NCI-H1436 (cell line): ENCODE measurements around the gene PPIL4.

Experiments
- DNase-seq: peaks from one replicate; lab custom pipeline; 2025; lab: John Stamatoyannopoulos, UW

The PPIL4 gene

GRCh38 chr6:149545754-149546471 lies at the start of gene PPIL4:
TSS of gene PPIL4 (minus strand) at chr6:149546043. CDS start at chr6:149546005, 38 bp downstream.
- DNase-seq: peak; percentile 93

DNA sequence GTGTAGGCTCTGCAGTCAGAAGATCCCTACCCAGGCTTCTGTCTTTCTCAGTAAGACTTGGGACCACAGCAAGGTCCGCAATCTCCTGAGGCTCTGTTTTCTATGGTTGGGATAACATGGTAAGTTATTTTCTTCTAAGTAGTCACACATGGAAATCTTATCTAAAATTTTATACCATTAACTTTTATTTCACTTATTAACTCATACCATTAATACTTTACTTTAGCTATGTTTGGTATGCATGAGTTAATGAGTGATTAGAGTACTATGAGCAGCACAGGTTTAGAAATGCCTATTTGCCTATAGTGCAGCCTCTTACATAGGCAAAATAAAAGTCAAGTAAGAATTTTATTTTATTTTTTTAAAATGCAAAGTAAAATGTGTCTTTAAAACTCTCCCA lies 47.6 kb upstream of the PPIL4 start:
- no peak for DNase-seq

DNA sequence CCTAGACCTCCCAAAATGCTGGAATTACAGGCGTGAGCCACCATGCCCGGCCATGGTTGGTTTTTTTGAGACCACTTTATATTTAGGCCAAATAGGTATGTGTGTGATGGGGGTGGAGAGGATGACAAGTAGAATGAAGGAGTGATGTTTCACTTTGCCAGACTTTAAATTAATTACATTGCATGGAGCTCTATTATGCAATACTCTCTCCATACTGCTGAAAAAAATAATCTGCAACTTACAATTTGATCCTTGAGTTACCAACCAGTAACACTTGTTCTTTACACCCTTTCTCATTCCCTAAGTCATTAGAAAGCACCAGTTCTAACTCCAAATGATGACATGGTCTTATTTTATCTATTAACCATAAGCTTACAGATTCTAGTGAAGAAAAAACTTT lies 47.1 kb upstream of the PPIL4 start:
- DNase-seq: no peak

DNA sequence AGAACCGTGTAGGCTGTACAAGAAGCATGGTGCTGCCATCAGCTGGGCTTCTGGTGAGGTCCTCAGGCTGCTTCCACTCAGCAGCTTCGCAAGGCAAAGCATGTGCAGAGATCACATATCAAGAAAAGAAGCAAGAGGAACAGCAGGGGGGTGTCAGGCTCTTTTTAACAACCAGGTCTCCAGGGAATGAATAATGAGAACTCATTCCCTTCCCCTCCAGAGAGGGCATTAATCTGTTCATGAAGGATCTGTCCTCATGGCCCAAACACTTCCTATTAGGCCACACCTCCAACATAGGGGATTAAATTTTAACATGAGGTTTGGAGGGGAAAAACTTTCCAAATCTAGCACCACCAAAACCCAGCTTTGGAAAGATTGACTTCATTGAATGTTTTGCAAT lies 40.3 kb upstream of the PPIL4 start:
- DNase-seq: no peak

- no peak for DNase-seq
Measured at GRCh38 chr6:149581349-149581748, 35.5 kb upstream of the PPIL4 start.

DNA sequence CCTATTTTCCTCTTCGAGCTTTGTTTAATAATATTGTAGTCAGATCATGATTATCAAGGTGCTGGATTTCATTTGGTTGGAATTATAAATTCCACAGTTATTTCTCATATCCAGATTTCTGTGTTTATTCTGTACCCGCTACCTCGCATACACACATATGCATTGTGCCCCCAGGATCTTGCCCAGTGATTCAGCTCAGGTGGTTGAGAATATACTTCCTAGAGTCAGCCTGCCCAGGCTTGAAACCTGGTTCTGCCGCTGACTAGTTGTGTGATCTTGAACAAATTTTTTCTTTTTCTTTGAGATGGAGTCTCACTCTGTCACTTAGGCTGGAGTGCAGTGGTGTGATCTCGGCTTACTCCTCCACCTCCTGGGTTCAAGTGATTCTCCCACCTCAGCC lies 35.0 kb upstream of the PPIL4 start:
- no peak for DNase-seq

GRCh38 chr6:149567945-149568585 lies 22.2 kb upstream of the PPIL4 start:
- DNase-seq: no peak

- DNase-seq: no peak
Measured at GRCh38 chr6:149567194-149567586, 21.3 kb upstream of the PPIL4 start.

GRCh38 chr6:149566410-149567193 lies 20.8 kb upstream of the PPIL4 start:
- peak; percentile 53 for DNase-seq

GRCh38 chr6:149565527-149566409 lies 19.9 kb upstream of the PPIL4 start, which contains the start of gene GINM1:
TSS of gene GINM1 (plus strand) at chr6:149566375. CDS start at chr6:149566415, 40 bp downstream.
- DNase-seq: peak; percentile 89

- no peak for DNase-seq
Measured at GRCh38 chr6:149563928-149564325, 18.1 kb upstream of the PPIL4 start.

DNA sequence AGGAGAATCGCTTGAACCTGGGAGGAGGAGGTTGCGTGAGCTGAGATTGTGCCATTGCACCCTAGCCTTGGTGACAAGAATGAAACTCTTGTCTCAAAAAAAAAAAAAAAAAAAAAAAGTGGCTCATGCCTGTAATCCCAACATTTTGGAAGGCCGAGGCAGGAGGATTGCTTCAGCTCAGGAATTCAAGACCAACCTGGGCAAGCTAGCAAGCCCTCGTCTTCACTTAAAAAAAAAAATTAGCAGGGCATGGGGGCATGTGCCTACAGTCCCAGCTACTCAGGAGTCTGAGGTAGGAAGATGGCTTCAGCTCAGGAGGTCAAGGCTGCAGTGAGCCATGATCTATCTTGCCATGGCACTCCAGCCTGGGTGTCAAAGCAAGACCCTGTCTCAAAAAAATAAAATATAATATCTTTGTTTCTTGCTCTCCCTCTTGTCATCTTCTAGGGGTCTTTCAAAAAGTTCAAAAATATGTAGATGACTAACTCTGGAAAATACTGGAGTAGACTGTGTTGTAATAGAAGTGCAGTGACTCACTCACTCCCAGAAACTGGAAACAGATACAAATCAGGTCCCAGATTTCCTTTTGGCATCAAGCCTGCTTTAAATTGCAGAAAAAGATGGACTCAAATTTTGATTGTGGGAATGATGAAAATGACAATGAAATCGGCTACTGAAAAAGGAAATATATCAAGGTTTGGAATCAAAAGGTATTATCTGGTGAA lies 17.5 kb upstream of the PPIL4 start:
- DNase-seq: no peak

- DNase-seq: no peak
Measured at GRCh38 chr6:149560736-149561135, 14.9 kb upstream of the PPIL4 start.

DNA sequence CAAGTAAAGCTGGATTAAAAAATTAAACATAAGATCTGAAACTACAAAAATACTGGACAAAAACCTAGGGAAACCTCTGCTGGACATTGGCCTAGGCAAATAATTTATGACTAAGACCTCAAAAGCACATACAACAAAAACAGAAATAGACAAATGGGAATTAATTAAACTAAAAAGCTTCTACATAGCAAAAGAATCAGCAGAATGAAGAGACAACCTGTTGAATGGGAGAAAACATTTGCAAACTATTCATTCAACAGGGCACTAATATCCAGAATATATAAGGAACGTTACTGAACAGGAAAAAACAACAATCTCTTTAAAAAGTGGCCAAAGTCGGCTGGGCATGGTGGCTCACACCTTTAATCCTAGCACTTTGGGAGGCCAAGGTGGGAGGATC lies 13.5 kb upstream of the PPIL4 start:
- no peak for DNase-seq

GRCh38 chr6:149558029-149558428 lies 12.2 kb upstream of the PPIL4 start:
- no peak for DNase-seq

DNA sequence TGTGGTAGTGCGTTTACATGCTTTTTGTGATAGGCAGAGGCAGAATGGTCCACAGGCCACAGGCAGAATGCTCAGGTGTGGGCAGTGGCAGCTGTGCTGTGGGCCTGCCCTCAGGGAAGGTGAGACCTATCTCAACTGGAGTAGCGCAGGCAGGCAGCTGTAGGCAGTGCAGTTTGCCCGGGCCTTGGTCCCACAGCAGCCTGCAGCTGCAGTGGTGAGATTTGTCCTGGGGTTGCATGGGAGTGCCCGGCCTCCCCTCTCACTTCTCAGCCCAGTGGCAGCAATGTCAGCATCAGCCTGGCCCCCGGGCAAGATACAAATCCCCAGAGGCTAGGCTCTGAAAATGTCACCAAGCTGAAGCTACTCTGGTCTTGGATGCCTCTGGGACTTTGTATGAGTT lies 6.1 kb upstream of the PPIL4 start:
- no peak for DNase-seq

DNA sequence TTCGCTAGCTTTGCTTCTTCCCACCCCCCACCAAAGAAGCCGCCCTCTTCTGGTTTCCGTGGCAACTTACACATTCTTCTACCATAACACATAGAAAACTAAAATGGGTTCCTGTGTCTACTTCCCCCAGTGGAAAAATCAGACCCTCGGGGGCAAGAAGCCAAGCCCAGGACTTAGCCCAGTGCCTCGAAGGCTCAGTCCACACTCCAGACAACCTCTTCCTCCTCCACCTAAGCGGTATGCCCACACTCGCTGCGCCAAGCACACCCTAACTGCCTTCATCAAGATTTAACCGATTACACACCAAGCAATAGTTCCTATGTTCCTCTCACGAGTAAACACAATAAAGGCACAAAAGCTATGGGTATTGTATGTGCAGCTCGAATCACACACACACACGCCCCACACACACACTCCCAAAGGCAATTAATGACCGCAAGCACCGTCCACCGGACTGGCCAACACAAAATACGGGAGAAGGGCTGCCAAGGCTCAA lies 537 bp downstream of the PPIL4 start:
- DNase-seq: no peak

DNA sequence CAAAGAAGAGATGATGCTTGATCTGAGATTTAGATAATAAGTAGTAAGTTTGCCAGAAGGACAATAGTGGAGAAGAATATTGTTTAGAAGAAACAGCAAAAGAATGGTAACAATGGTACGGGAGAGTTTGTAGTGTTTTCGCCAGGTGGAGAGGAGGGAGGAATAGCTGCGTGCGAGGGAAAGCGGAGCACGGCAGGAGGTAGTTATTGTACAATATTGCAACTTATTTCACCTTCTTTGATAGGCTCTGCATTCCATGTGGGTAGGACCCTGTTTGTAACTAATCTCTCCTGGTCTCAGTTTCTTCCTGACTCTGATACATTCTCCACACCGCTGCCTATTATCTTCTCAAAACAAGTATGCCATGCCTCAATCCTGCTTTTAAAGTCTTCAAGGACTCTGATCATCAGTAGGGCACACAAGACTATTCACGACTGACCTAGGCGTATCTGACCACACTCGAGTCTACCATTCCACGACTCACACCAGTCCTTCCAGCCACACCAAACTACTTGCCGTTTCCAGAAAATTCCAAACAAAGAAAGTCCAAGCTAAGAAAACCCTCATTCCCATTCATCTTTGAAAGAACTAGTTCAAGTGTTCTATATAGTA lies 1.1 kb downstream of the PPIL4 start:
- no peak for DNase-seq

DNA sequence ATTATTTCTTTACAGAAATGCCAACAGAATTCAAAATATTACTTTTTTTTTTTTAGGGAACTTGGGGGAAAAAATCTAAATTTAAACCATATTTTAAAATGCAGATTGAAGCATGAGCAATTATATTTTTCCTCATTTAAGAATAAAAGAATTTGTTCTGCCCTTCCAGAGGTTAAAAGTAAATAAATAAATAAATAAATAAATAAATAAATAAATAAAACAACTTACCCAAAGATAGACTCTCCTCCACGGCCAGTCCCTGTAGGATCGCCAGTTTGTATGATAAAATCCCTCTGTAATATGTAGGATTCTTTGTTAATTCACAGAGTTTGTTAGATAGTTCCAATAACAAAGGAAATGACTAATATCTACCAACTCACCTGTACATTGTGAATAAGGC lies 4.7 kb downstream of the PPIL4 start:
- DNase-seq: no peak

GRCh38 chr6:149534742-149535141 lies 11.1 kb downstream of the PPIL4 start:
- DNase-seq: no peak

DNA sequence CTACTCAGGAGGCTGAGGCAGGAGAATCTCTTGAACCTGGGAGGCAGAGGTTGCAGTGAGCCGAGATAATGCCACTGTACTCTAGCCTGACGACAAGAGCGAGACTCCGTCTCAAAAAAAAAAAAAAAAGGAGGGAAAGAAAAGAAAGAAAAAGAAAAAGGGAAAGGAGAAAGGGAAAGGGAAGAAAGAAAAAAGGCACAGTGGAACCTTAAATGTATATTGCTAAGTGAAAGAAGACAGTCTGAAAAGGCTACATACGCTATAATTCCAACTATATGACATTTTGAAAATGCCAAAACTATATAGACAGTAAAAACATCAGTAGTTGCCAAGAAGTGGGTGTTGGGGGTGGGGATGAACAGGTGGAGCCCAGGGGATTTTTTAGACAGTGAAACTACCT lies 16.2 kb downstream of the PPIL4 start:
- no peak for DNase-seq
